ENCODE data around the gene NUCKS1. TPM values are rescaled to one million over a fixed set of nuclear protein-coding genes. Genes with fewer than 3 reads are reported as not detected.

The NUCKS1 gene
- total and polyA plus RNA-seq, 2 of the 13 experiments (the other 11 are each of a cell fraction or from before 2014, with no cell fraction given), result 35.5 to 117 TPM

- Histone ChIP-seq H4K20me1 (ENCODE audit: insufficient read depth, low read length) (no peaks in the 10 kb centered on the region), H3K79me2 (ENCODE audit: insufficient read depth, low read length) (no peaks in the 10 kb centered on the region), H3K36me3 (replicated peaks in 1 of 2; ENCODE audit: control insufficient read depth in 1 of 2, insufficient read depth in 2 of 2, low read length in 2 of 2) (no peaks in the 10 kb centered on the region), H3K4me1 (ENCODE audit: insufficient read depth, low read length) (peaks cover 86% of the 10 kb centered on the region), H3K9me3 (ENCODE audit: low read length) (no peaks in the 10 kb centered on the region), H3K27me3 (ENCODE audit: control insufficient read depth in 1 of 2, insufficient read depth in 2 of 2, low read length in 2 of 2) (no peaks in the 10 kb centered on the region), H3K27ac (ENCODE audit: extremely low read length, insufficient read depth, low read length) (no peak overlapping the region), H3K4me2 (ENCODE audit: low read depth, low read length) (no peak overlapping the region; the same call in 1 of the 2 replicates), H3K4me3 (replicated peaks in 1 of 3; ENCODE audit: insufficient read depth in 1 of 3, low read depth in 2 of 3, low read length in 3 of 3) (no peak overlapping the region), H2AFZ (ENCODE audit: low read length) (no peak overlapping the region), H3K9ac (ENCODE audit: insufficient read depth, low read depth, low read length) (no peak overlapping the region)
- ATAC-seq (no peak), DNase-seq (ENCODE audit: low spot score) (no peak), FAIRE-seq (no peak)
- BruUV-seq (replicated peaks), result no TSS peak
- ChIA-PET CTCF (ENCODE audit: low intra/inter-chr PET ratio, low total read pairs) (no interaction called here), POLR2A (no interaction called here)
- WGBS (ENCODE audit: low lambda C conversion rate), result 91% methylated on average over 6 of the region's 6 CpGs
- intact Hi-C loops (cut with micrococcal nuclease; ENCODE audit: unreplicated experiment) (no loop called here), in situ Hi-C loops (cut with HindIII; ENCODE audit: extremely low pct_ligation_motif_present, low pct_unique_long_range_greater_than_20kb) (no loop called here)
- TF ChIP-seq NR3C1 (CRISPR knock-in tag; IDR thresholded peaks at IDR 0.05) (no peak), ZMYM3 (CRISPR knock-in tag; IDR thresholded peaks at IDR 0.05) (no peak), TEAD3 (CRISPR knock-in tag; optimal IDR thresholded peaks at IDR 0.05; ENCODE audit: borderline replicate concordance) (no peak), ZNF619 (CRISPR knock-in tag; IDR thresholded peaks at IDR 0.05) (no peak), KDM5A (IDR thresholded peaks at IDR 0.05; ENCODE audit: borderline replicate concordance, low read length) (no peak), ZNF567 (CRISPR knock-in tag; IDR thresholded peaks at IDR 0.05; ENCODE audit: borderline replicate concordance) (no peak), ZNF432 (CRISPR knock-in tag; IDR thresholded peaks at IDR 0.05; ENCODE audit: borderline replicate concordance) (no peak), SP4 (CRISPR knock-in tag; IDR thresholded peaks at IDR 0.05) (no peak), SMARCE1 (IDR thresholded peaks at IDR 0.05; ENCODE audit: borderline replicate concordance) (no peak), NCOA2 (CRISPR knock-in tag; IDR thresholded peaks at IDR 0.05) (no peak), GRHL1 (CRISPR knock-in tag; conservative IDR thresholded peaks at IDR 0.05) (no peak), MATR3 (CRISPR knock-in tag; IDR thresholded peaks at IDR 0.05) (no peak)
Measured at GRCh38 chr1:205706601-205707502, 43.1 kb downstream of the NUCKS1 start.

All from HepG2 (cell line).